Stimulated activated CD8-positive, alpha-beta memory T cell treated with anti-CD3 and anti-CD28 coated beads, Interleukin-12 subunit alpha, Interleukin-12 subunit beta, amount 100 ng/mL, for 1 hour (primary cell): ENCODE measurements around the gene C7orf57.
A peak's percentile ranks its signal among the peaks of the same experiment; 100 is the strongest.

Source experiments
- DNase-seq: peaks from one replicate; pipeline ENCODE4 v3.0.0-alpha.2; 2020; ENCODE audit warnings: low read depth

C7orf57 gene

DNA sequence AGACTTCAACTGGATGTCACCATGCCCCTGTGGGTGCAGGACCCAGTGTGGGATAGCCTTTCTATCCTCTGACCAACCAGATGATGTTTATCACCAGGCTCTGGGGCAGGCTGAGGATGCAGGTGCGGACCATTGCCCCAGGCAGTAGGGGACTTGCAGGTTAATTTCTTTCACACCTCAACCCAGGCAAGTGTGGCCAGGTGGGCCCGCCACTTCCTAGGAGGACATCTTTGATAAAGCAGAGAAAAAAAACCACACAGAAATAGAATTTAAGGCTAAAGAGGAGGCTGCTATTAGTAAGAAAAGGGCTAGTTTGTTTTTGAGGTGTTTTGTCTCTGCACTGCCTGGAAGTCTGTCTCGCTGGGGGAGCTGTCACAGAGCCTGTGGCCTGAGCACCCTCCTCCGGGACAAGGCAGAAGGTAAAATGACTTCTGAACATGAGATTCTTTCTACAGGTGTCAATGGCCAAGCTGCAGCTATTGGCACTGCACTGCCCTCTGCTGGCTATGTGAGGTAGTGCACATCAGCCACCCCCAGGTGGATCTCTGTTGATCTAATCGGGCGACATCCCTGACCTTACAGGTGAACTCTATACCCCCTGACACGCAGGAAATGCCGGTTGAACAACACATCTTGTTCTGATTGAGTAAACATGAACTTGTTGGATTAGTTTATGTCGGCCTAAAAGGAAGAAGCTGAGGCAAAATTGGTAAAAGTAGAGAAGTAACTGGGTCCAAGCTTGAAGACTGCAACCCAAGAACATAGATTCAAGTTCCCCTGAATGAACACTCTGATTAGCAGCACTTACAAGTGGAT lies 74.7 kb downstream of the C7orf57 start:
- peak; percentile 89 for DNase-seq

GRCh38 chr7:48110868-48111267 lies 75.5 kb downstream of the C7orf57 start:
- no peak for DNase-seq
